ENCODE results near the gene RAPGEF4. TPM values are rescaled to one million over a fixed set of nuclear protein-coding genes. Genes with fewer than 3 reads are reported as not detected.

Gene RAPGEF4
- total and polyA plus RNA-seq, 2 of the 8 experiments (the other 6 are each of a cell fraction or from before 2014, with no cell fraction given) = 1.2 to 2.6 TPM

DNA sequence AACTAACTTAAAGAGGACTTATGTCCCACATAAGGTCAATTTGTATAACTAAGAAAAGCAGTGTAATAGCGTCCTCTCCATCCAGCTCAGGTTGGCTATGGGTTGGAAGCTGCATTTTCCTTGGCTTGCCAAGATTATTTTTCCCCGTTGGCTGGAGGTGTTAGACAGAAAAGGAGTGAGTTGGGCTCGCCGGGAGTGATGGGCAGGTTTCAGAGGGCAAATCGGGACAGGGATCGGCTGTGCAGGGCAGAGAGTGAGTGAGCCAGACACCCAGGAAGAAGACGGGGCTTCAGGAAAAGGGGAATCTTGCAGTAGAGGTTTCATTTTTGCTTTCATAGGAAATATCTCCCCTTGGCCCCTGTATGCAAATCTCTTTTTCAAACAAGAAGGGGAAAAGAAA is 298.5 kb downstream of the RAPGEF4 start:
- no peak overlapping the region for H4K91ac ChIP-seq (replicated peaks; ENCODE audit: insufficient read length, low read length)
- no peak overlapping the region for H3K56ac ChIP-seq (replicated peaks; ENCODE audit: insufficient read length, low read depth, low read length)
- H3K27ac ChIP-seq (ENCODE audit: low read depth, low read length) = no peak overlapping the region
- H3K79me2 ChIP-seq (ENCODE audit: control insufficient read depth in 1 of 2, insufficient read depth in 2 of 2, low read length in 2 of 2) = no peaks in the 10 kb centered on the region
- H3K4me1 ChIP-seq (replicated peaks in 1 of 4; ENCODE audit: control insufficient read depth in 3 of 4, insufficient read depth in 4 of 4, low read length in 3 of 4) = no peaks in the 10 kb centered on the region
- no peak overlapping the region for H3K4ac ChIP-seq (replicated peaks; ENCODE audit: insufficient read length, low read depth, low read length)
- no peak overlapping the region for H2AFZ ChIP-seq (ENCODE audit: low read length)
- no peaks in the 10 kb centered on the region for H3K36me3 ChIP-seq (ENCODE audit: control insufficient read depth in 2 of 4, insufficient read depth in 4 of 4, low read length in 3 of 4)
- H2BK120ac ChIP-seq (replicated peaks; ENCODE audit: low read depth, low read length) = no peak overlapping the region
- no peaks in the 10 kb centered on the region for H3K9me3 ChIP-seq (ENCODE audit: insufficient read depth in 2 of 2, low read depth in 1 of 2, low read length in 1 of 2)
- H4K8ac ChIP-seq (ENCODE audit: extremely low read depth, insufficient read depth, low read length) = no peak overlapping the region
- H2BK20ac ChIP-seq (ENCODE audit: low read length) = no peak overlapping the region
- no peak overlapping the region for H3K9ac ChIP-seq (replicated peaks in 1 of 4; ENCODE audit: extremely low read depth in 1 of 4, low read depth in 3 of 4, low read length in 3 of 4)
- H4K5ac ChIP-seq (ENCODE audit: insufficient read length, low read depth, low read length) = no peak overlapping the region
- H3K23me2 ChIP-seq (ENCODE audit: low read depth, low read length) = no peaks in the 10 kb centered on the region
- ChIA-PET CTCF (ENCODE audit: partially characterized antibody) (interaction anchor here (0.6 to 2.1 kb wide), 3 partner anchors 8 to 356 kb away, joined by 3 to 5 read pairs (median 4); no protein-coding TSS in a partner anchor), POLR2A (ENCODE audit: partially characterized antibody) (no interaction called here)
- no peak overlapping the region for H2BK12ac ChIP-seq (ENCODE audit: low read depth, low read length)
- WGBS, 2 experiments (ENCODE audit: extremely low coverage in 1 of 2, insufficient coverage in 1 of 2, insufficient read length in 1 of 2, insufficient replicate concordance in 2 of 2, low coverage in 1 of 2, low lambda C conversion rate in 2 of 2, missing lambda C conversion rate in 1 of 2) = 84% methylated on average over 7 of the region's 7 CpGs; no CpG with 5 or more reads in 1 of the 2 experiments
- no peak overlapping the region for H2BK15ac ChIP-seq (ENCODE audit: low read length)
- H4K20me1 ChIP-seq (replicated peaks in 1 of 2; ENCODE audit: control insufficient read depth in 1 of 2, insufficient read depth in 2 of 2, low read length in 2 of 2) = no peaks in the 10 kb centered on the region
- DNase-seq (ENCODE audit: low read depth in 1 of 2, low spot score in 2 of 2) (no peak), FAIRE-seq (no peak)
- H3K4me3 ChIP-seq (ENCODE audit: extremely low read depth in 1 of 4, insufficient read depth in 2 of 4, low read depth in 3 of 4, low read length in 4 of 4) = no peak overlapping the region
- TF ChIP-seq RXRA (IDR thresholded peaks at IDR 0.05; ENCODE audit: insufficient read depth, low read depth, low read length) (no peak), TAF7 (optimal IDR thresholded peaks at IDR 0.05; ENCODE audit: borderline replicate concordance, low read depth, low read length) (no peak), HDAC2 (IDR thresholded peaks at IDR 0.05; ENCODE audit: borderline replicate concordance in 1 of 2, low read depth in 2 of 2, low read length in 2 of 2) (no peak), JUND (IDR thresholded peaks at IDR 0.05; ENCODE audit: low read length) (no peak), RAD21 (IDR thresholded peaks at IDR 0.05 in 1 of 2, conservative IDR thresholded peaks at IDR 0.05 in 1 of 2; ENCODE audit: low read depth in 2 of 2, low read length in 2 of 2) (no peak), JUN (IDR thresholded peaks at IDR 0.05; ENCODE audit: low read depth, low read length) (no peak), MAFK (IDR thresholded peaks at IDR 0.05; ENCODE audit: low read depth, low read length) (no peak), POLR2A (IDR thresholded peaks at IDR 0.05; ENCODE audit: control extremely low read depth in 1 of 2, low read depth in 2 of 2, low read length in 2 of 2) (no peak), SIRT6 (IDR thresholded peaks at IDR 0.05; ENCODE audit: low read length) (no peak), EZH2 (IDR thresholded peaks at IDR 0.05; ENCODE audit: low read depth, low read length, severe bottlenecking) (no peak)
- TF ChIP-seq, protein P1, sequence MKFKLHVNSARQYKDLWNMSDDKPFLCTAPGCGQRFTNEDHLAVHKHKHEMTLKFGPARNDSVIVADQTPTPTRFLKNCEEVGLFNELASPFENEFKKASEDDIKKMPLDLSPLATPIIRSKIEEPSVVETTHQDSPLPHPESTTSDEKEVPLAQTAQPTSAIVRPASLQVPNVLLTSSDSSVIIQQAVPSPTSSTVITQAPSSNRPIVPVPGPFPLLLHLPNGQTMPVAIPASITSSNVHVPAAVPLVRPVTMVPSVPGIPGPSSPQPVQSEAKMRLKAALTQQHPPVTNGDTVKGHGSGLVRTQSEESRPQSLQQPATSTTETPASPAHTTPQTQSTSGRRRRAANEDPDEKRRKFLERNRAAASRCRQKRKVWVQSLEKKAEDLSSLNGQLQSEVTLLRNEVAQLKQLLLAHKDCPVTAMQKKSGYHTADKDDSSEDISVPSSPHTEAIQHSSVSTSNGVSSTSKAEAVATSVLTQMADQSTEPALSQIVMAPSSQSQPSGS (IDR thresholded peaks at IDR 0.05; ENCODE audit: low read length) = no peak
- no peak overlapping the region for H3K18ac ChIP-seq (ENCODE audit: extremely low read depth, low read length)
- no peaks in the 10 kb centered on the region for H3K27me3 ChIP-seq (replicated peaks in 1 of 4; ENCODE audit: control insufficient read depth in 3 of 4, extremely low read depth in 1 of 4, insufficient read depth in 3 of 4, low read length in 3 of 4)
- H3K4me2 ChIP-seq (ENCODE audit: insufficient read depth in 1 of 2, low read depth in 2 of 2, low read length in 2 of 2) = no peak overlapping the region
- no peaks in the 10 kb centered on the region for H3K79me1 ChIP-seq (ENCODE audit: low read depth, low read length)
- no peak overlapping the region for H3K14ac ChIP-seq (ENCODE audit: insufficient read length)
- H2BK5ac ChIP-seq (ENCODE audit: low read depth, low read length) = no peak overlapping the region
- no peak overlapping the region for H2AK5ac ChIP-seq (ENCODE audit: low read depth, low read length)
- H3K23ac ChIP-seq (ENCODE audit: insufficient read length) = no peak overlapping the region

Measured in H1 (cell line).